IMR-90 (cell line): ENCODE data around the gene PPP1R37.

ENCODE experiments used
- RAD21 ChIP-seq: IDR thresholded peaks from 2 replicates; pipeline ENCODE4 v1.6.1; 2012; ENCODE audit warnings: low read length, improper control_type of control experiment
- SMC3 ChIP-seq: fragments of 150-350 bp; IDR thresholded peaks from 2 replicates; pipeline ENCODE4 v1.6.1; 2016; ENCODE audit warnings: low read depth, mild to moderate bottlenecking, antibody characterized with exemption, low read length, moderate library complexity
- TF ChIP-seq, protein P1 (sequence below): conservative IDR thresholded peaks from 2 replicates; pipeline ENCODE4 v1.5.1; 2012; ENCODE audit warnings: mild to moderate bottlenecking, low read depth, low read length, improper control_type of control experiment
- TF ChIP-seq, protein P2 (sequence below): fragments of 150-350 bp; IDR thresholded peaks from 2 replicates; pipeline ENCODE4 v1.6.1; 2017; ENCODE audit warnings: mild to moderate bottlenecking, antibody characterized with exemption, low read length, low read depth

DNA sequence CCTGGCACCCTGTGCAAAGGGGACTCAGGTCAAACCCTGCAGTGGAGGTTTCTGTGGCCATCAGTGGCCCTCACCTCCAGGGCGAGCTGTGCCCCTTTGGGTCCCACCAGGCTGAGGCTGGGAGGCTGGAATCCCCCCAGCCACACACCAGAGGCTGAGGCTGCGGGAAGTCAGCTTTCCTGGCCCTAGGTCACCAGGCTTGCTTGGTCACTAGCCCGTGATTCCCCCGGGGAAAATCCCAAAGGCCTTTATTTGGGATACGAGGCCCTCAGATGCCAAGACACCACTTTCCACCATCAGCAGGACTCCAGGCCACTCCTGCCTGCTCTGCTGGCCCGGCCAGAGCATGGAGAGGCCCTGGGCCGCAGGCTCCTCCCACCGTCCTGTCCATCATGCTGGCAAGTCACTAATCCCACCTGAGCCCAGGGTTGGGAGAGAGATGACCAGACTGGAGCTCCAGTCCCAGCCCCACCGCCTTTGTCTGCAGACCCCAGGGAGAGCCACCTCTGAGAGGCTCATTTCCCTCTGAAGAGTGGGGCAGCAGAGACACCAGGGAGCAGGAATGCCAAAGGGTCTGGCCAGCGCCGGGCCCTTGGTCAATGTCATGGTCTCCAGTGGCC is 63.1 kb downstream of the PPP1R37 start:
- TF ChIP-seq, protein P1, sequence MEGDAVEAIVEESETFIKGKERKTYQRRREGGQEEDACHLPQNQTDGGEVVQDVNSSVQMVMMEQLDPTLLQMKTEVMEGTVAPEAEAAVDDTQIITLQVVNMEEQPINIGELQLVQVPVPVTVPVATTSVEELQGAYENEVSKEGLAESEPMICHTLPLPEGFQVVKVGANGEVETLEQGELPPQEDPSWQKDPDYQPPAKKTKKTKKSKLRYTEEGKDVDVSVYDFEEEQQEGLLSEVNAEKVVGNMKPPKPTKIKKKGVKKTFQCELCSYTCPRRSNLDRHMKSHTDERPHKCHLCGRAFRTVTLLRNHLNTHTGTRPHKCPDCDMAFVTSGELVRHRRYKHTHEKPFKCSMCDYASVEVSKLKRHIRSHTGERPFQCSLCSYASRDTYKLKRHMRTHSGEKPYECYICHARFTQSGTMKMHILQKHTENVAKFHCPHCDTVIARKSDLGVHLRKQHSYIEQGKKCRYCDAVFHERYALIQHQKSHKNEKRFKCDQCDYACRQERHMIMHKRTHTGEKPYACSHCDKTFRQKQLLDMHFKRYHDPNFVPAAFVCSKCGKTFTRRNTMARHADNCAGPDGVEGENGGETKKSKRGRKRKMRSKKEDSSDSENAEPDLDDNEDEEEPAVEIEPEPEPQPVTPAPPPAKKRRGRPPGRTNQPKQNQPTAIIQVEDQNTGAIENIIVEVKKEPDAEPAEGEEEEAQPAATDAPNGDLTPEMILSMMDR, result no peak
- TF ChIP-seq, protein P2, sequence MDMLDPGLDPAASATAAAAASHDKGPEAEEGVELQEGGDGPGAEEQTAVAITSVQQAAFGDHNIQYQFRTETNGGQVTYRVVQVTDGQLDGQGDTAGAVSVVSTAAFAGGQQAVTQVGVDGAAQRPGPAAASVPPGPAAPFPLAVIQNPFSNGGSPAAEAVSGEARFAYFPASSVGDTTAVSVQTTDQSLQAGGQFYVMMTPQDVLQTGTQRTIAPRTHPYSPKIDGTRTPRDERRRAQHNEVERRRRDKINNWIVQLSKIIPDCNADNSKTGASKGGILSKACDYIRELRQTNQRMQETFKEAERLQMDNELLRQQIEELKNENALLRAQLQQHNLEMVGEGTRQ, result no peak
- TF ChIP-seq RAD21, result no peak
- no peak for TF ChIP-seq SMC3
